Colonic mucosa (tissue), 4 donors: Measurements from ENCODE around the gene ECT2. TPM values are rescaled to one million over a fixed set of nuclear protein-coding genes. Genes with fewer than 3 reads are reported as not detected.

Experiments used
- DNase-seq: peaks from one replicate; pipeline ENCODE4 v3.0.0-alpha.2; 2020
- H3K27ac ChIP-seq: fragments of 200-600 bp; one replicate; pipeline ENCODE4 v1.8.0; 2021
- H3K27me3 ChIP-seq: fragments of 200-600 bp; one replicate; pipeline ENCODE4 v1.8.0; 2021
- H3K36me3 ChIP-seq: fragments of 200-600 bp; one replicate; pipeline ENCODE4 v1.8.0; 2021
- H3K4me1 ChIP-seq: fragments of 200-600 bp; one replicate; pipeline ENCODE4 v1.8.0; 2021; ENCODE audit warnings: mild to moderate bottlenecking
- H3K4me3 ChIP-seq: fragments of 200-600 bp; one replicate; pipeline ENCODE4 v1.8.0; 2021
- H3K9ac ChIP-seq, 2 donors: one replicate each; pipeline ENCODE4 v1.7.0; 2013; ENCODE audit warnings: control low read depth in 2 of 2, low read depth in 2 of 2, low read length in 2 of 2
- H3K9me3 ChIP-seq: fragments of 200-600 bp; one replicate; pipeline ENCODE4 v1.8.0; 2021
- CTCF ChIP-seq: fragments of 200-600 bp; IDR thresholded peaks from one replicate; pipeline ENCODE4 v1.8.0; 2022; ENCODE audit warnings: antibody characterized with exemption, mild to moderate bottlenecking
- intact Hi-C: fragments of 100-400 bp; cut with DNase I; formaldehyde crosslinking; loops from one replicate; pipeline ENCODE4 v1.14.1; 2022
- total RNA-seq, 2 donors: library from RNA; stranded (reverse); fragmentation: NEBNext Ultra II Directional in 1 of 2; extraction: Animal tissue kit (Norgen Biotek cat#: 25700) in 1 of 2; gene quantifications; one replicate each; pipeline ENCODE4 v1.2.1, GENCODE V29; 2021
- donor health status: healthy.
- donor health status: DM: no; HTN: no; CAD: no.
- donor health status: DM: no; HTN: no; CAD: no.

ECT2 gene
- total RNA-seq, 2 donors from 2014 or later, result 36.3 to 58.1 TPM

- H3K9ac ChIP-seq, result no peak overlapping the region
- H3K27me3 ChIP-seq, result no peaks in the 10 kb centered on the region
- no peaks in the 10 kb centered on the region for H3K4me1 ChIP-seq
- no peak for TF ChIP-seq CTCF
- H3K9me3 ChIP-seq, result no peaks in the 10 kb centered on the region
- no peaks in the 10 kb centered on the region for H3K36me3 ChIP-seq
- DNase-seq, result no peak
- no peak overlapping the region for H3K27ac ChIP-seq
- intact Hi-C loops, result no loop called here
- H3K4me3 ChIP-seq, result no peak overlapping the region
Observed at GRCh38 chr3:172704001-172704400, 46.5 kb upstream of the ECT2 start.

GRCh38 chr3:172705170-172705569, 45.4 kb upstream of the ECT2 start:
- H3K27me3 ChIP-seq, result no peaks in the 10 kb centered on the region
- H3K4me1 ChIP-seq, result no peaks in the 10 kb centered on the region
- no peaks in the 10 kb centered on the region for H3K9me3 ChIP-seq
- no peaks in the 10 kb centered on the region for H3K36me3 ChIP-seq
- H3K4me3 ChIP-seq, result no peak overlapping the region
- DNase-seq, result no peak
- H3K27ac ChIP-seq, result no peak overlapping the region
- TF ChIP-seq CTCF, result no peak
- intact Hi-C loops, result no loop called here
- H3K9ac ChIP-seq, result no peak overlapping the region

GRCh38 chr3:172707030-172707429, 43.5 kb upstream of the ECT2 start:
- TF ChIP-seq CTCF, result no peak
- no peaks in the 10 kb centered on the region for H3K36me3 ChIP-seq
- no peak overlapping the region for H3K9ac ChIP-seq
- no peak overlapping the region for H3K4me3 ChIP-seq
- no peaks in the 10 kb centered on the region for H3K9me3 ChIP-seq
- intact Hi-C loops, result no loop called here
- H3K27ac ChIP-seq, result no peak overlapping the region
- no peaks in the 10 kb centered on the region for H3K27me3 ChIP-seq
- no peaks in the 10 kb centered on the region for H3K4me1 ChIP-seq
- DNase-seq, result no peak

- intact Hi-C loops, result no loop called here
Observed at GRCh38 chr3:172707967-172708366, 42.6 kb upstream of the ECT2 start.

GRCh38 chr3:172708921-172709773, 41.4 kb upstream of the ECT2 start:
- intact Hi-C loops, result no loop called here
- peak overlapping the region; percentile 74 for H3K4me3 ChIP-seq

More at GRCh38 chr3:172707967-172708366, 42.6 kb upstream of the ECT2 start:
- Histone ChIP-seq H3K9me3 (no peaks in the 10 kb centered on the region), H3K27ac (peak overlapping the region; percentile 88), H3K4me1 (no peaks in the 10 kb centered on the region), H3K9ac (no peak overlapping the region), H3K36me3 (no peaks in the 10 kb centered on the region), H3K4me3 (no peak overlapping the region), H3K27me3 (no peaks in the 10 kb centered on the region)
- no peak for DNase-seq
- TF ChIP-seq CTCF, result no peak

More at GRCh38 chr3:172708921-172709773, 41.4 kb upstream of the ECT2 start:
- Histone ChIP-seq H3K36me3 (no peaks in the 10 kb centered on the region), H3K9ac (peak overlapping the region in 1 of 2 donors; percentile 88), H3K27ac (peak overlapping the region; percentile 88), H3K9me3 (no peaks in the 10 kb centered on the region), H3K4me1 (no peaks in the 10 kb centered on the region), H3K27me3 (no peaks in the 10 kb centered on the region)
- DNase-seq, result peak; percentile 55
- no peak for TF ChIP-seq CTCF
